Erythroblast (primary cell): Measurements from ENCODE around the gene FOXP2.

Experiments
- GATA1 ChIP-seq: IDR thresholded peaks from 2 replicates; pipeline ENCODE4 v1.6.1; 2011; ENCODE audit warnings: low read depth, mild to moderate bottlenecking, control low read depth, low read length, moderate library complexity
- POLR2A ChIP-seq: IDR thresholded peaks from 2 replicates; pipeline ENCODE4 v1.6.1; 2011; ENCODE audit warnings: mild to moderate bottlenecking, low read length

DNA sequence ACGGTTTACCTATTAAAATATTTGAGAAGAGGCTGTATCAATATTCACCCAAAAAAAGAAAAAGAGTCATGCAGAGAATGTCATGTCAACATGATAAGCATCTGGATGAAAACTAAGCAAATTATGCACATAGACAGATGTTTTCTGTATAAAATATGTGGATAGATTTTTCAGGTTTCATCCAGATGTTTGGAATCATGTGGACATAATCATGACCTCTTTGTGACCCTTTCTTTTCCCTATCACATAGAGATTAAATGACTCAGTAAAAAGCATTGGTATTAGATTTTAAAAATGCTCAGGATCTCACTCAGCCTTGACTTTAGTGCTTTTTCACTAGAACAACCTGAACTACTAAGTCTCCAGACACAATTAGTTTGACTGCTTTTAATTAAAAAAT is 90.0 kb downstream of the FOXP2 start:
- TF ChIP-seq POLR2A: no peak
- TF ChIP-seq GATA1: no peak
